Keratinocyte (primary cell): ENCODE results near the gene PID1. TPM values are rescaled to one million over a fixed set of nuclear protein-coding genes. Genes with fewer than 3 reads are reported as not detected.

Source experiments
- DNase-seq: peaks from one replicate; pipeline ENCODE4 v3.0.0-alpha.2; 2011; ENCODE audit warnings: low read depth, missing footprints, low spot score
- FAIRE-seq: peaks from 2 replicates; lab custom pipeline; 2011; peaks lifted over from hg19 to GRCh38; lab: Jason Lieb, UNC
- H2AFZ ChIP-seq: 2 replicates; pipeline ENCODE4 v1.6.0; 2012; ENCODE audit warnings: low read length, control low read depth, inconsistent platforms; ENCODE audit not compliant: control insufficient read depth
- H3K27ac ChIP-seq: 2 replicates; pipeline ENCODE4 v1.5.1; 2011; ENCODE audit warnings: low read length; ENCODE audit not compliant: control insufficient read depth, insufficient read depth
- H3K27me3 ChIP-seq: 3 replicates; pipeline ENCODE4 v1.6.0; 2011; ENCODE audit warnings: low read length; ENCODE audit not compliant: control insufficient read depth, insufficient read depth; ENCODE audit errors: extremely low read depth
- H3K36me3 ChIP-seq, 2 experiments: 2 replicates in 1 of 2; 3 replicates in 1 of 2; pipeline ENCODE4 v1.5.1; 2011; ENCODE audit warnings: low read length in 2 of 2, mild to moderate bottlenecking in 1 of 2; ENCODE audit not compliant: control insufficient read depth in 2 of 2, insufficient read depth in 2 of 2; ENCODE audit errors: extremely low read depth in 1 of 2
- H3K4me1 ChIP-seq: 3 replicates; pipeline ENCODE4 v1.5.1; 2011; ENCODE audit warnings: low read length; ENCODE audit not compliant: control insufficient read depth, insufficient read depth; ENCODE audit errors: extremely low read depth
- H3K4me2 ChIP-seq: 3 replicates; pipeline ENCODE4 v1.6.0; 2011; ENCODE audit warnings: low read depth, low read length; ENCODE audit not compliant: control insufficient read depth, insufficient read depth; ENCODE audit errors: extremely low read depth
- H3K4me3 ChIP-seq, 3 experiments: fragments of 200-600 bp in 1 of 3; sonication (generic) in 1 of 3; 2 replicates in 2 of 3; 3 replicates in 1 of 3; pipeline ENCODE4 v1.5.1; 2011 to 2016; ENCODE audit warnings: low read length in 3 of 3, mild to moderate bottlenecking in 3 of 3, control low read depth in 2 of 3, inconsistent platforms in 1 of 3, low read depth in 1 of 3, mixed read lengths in 1 of 3, mixed run types in 1 of 3, moderate library complexity in 1 of 3; ENCODE audit not compliant: control insufficient read depth in 2 of 3, insufficient read depth in 2 of 3; ENCODE audit errors: extremely low read depth in 1 of 3
- H3K79me2 ChIP-seq: 2 replicates; pipeline ENCODE4 v1.6.0; 2012; ENCODE audit warnings: low read length; ENCODE audit not compliant: control insufficient read depth, insufficient read depth
- H3K9ac ChIP-seq: 3 replicates; pipeline ENCODE4 v1.6.0; 2011; ENCODE audit warnings: low read length; ENCODE audit not compliant: control insufficient read depth, insufficient read depth; ENCODE audit errors: extremely low read depth
- H3K9me1 ChIP-seq: 3 replicates; pipeline ENCODE4 v1.6.0; 2011; ENCODE audit warnings: low read length; ENCODE audit not compliant: control insufficient read depth, insufficient read depth; ENCODE audit errors: extremely low read depth
- H3K9me3 ChIP-seq: 2 replicates; pipeline ENCODE4 v1.5.1; 2012; ENCODE audit warnings: low read depth, low read length; ENCODE audit not compliant: control insufficient read depth
- H4K20me1 ChIP-seq: 3 replicates; pipeline ENCODE4 v1.6.0; 2011; ENCODE audit warnings: low read length; ENCODE audit not compliant: control insufficient read depth, insufficient read depth; ENCODE audit errors: extremely low read depth
- EZH2 ChIP-seq: IDR thresholded peaks from one replicate; pipeline ENCODE4 v1.6.1; 2012; ENCODE audit warnings: inconsistent platforms, mild to moderate bottlenecking, low read length, moderate library complexity
- dilution Hi-C: fragments of 300-500 bp; cut with MboI; formaldehyde crosslinking; loops from one replicate; pipeline ENCODE4 v1.7.0; 2020; ENCODE audit warnings: low sequenced_read_pairs; ENCODE audit not compliant: extremely low pct_ligation_motif_present
- polyA plus RNA-seq, 5 experiments: library from polyadenylated mRNA; depleted of rRNA in 3 of 5; stranded (reverse) in 3 of 5; stranded (forward) in 1 of 5; unstranded in 1 of 5; fragments of >200 nt; gene quantifications; 1 replicate in 1 of 5; 2 replicates in 3 of 5; 3 replicates in 1 of 5; pipeline versions ENCODE4 v1.2.1 to v1.2.3, GENCODE V29; 2011 to 2012; ENCODE audit warnings: missing spikeins in 2 of 5, low read depth in 1 of 5, low replicate concordance in 1 of 5
- TF ChIP-seq, protein P1 (sequence below), 3 experiments: IDR thresholded peaks in 1 of 3; conservative IDR thresholded peaks in 1 of 3; optimal IDR thresholded peaks in 1 of 3; 2 replicates in 2 of 3; 3 replicates in 1 of 3; pipeline versions ENCODE3 to v1.5.1; 2011; ENCODE audit warnings: low read length in 3 of 3, mild to moderate bottlenecking in 3 of 3, moderate library complexity in 2 of 3, control low read depth in 1 of 3, inconsistent platforms in 1 of 3; ENCODE audit not compliant: insufficient read depth in 2 of 3; ENCODE audit errors: extremely low read depth in 1 of 3

PID1 gene
- polyA plus RNA-seq, 1 donor (not counting 4 experiments of a cell fraction or from before 2014, with no cell fraction given), result 5.4 TPM

DNA sequence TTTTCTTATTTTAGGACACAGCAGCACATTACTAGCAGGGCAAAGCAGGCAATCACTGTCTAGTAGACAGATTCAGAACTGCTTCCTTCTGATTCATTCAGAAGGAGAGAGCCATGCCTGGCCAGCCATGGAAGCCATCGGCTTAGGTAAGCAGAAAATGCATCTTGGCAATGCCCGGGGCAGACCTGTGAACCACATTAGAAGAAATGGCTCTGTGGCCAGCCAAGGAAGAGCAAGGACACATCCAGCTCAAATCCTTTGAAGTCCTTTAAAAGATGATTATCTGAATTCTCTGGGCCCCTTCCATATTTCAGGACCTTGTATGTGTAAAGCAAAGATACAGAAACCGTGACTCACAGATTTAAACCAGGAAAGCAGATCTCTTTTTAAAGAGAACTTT is 227.4 kb downstream of the PID1 start:
- H3K79me2 ChIP-seq, result no peaks in the 10 kb centered on the region
- H3K4me2 ChIP-seq, result no peak overlapping the region
- no peak for DNase-seq
- no peak for FAIRE-seq
- H3K4me3 ChIP-seq, result no peak overlapping the region
- no peak overlapping the region for H3K9ac ChIP-seq
- no peak overlapping the region for H2AFZ ChIP-seq
- H3K9me3 ChIP-seq, result no peaks in the 10 kb centered on the region
- dilution Hi-C loops, result no loop called here
- H4K20me1 ChIP-seq, result no peaks in the 10 kb centered on the region
- no peaks in the 10 kb centered on the region for H3K9me1 ChIP-seq
- H3K27ac ChIP-seq, result no peak overlapping the region
- TF ChIP-seq, protein P1, sequence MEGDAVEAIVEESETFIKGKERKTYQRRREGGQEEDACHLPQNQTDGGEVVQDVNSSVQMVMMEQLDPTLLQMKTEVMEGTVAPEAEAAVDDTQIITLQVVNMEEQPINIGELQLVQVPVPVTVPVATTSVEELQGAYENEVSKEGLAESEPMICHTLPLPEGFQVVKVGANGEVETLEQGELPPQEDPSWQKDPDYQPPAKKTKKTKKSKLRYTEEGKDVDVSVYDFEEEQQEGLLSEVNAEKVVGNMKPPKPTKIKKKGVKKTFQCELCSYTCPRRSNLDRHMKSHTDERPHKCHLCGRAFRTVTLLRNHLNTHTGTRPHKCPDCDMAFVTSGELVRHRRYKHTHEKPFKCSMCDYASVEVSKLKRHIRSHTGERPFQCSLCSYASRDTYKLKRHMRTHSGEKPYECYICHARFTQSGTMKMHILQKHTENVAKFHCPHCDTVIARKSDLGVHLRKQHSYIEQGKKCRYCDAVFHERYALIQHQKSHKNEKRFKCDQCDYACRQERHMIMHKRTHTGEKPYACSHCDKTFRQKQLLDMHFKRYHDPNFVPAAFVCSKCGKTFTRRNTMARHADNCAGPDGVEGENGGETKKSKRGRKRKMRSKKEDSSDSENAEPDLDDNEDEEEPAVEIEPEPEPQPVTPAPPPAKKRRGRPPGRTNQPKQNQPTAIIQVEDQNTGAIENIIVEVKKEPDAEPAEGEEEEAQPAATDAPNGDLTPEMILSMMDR (optimal IDR thresholded peaks at IDR 0.05 in 1 of 3, IDR thresholded peaks at IDR 0.05 in 1 of 3, conservative IDR thresholded peaks at IDR 0.05 in 1 of 3; ENCODE audit: extremely low read depth in 1 of 3, insufficient read depth in 2 of 3, low read length in 3 of 3), result no peak
- no peak for TF ChIP-seq EZH2
- no peaks in the 10 kb centered on the region for H3K27me3 ChIP-seq
- no peaks in the 10 kb centered on the region for H3K36me3 ChIP-seq
- no peaks in the 10 kb centered on the region for H3K4me1 ChIP-seq

DNA sequence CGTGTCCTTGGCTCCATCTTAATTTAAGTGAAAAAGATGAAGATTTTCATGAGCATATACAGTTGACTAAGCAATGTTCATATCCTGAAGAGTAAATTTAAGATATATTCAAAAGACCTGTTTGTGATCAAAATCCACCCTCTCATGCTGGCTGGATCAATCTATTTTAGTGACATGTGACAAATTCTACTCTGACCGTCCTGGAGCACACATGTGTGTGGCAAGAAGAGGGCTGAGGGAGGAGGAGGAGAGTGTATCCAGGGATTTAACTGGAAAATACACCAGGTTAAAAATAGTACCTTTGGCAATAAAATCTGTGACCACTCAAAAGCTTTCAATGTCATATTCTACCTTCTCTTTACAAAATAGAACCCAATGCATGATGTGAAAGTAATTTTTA is 228.7 kb downstream of the PID1 start:
- dilution Hi-C loops, result no loop called here

More for the DNA sequence above, 228.7 kb downstream of the PID1 start:
- DNase-seq (no peak), FAIRE-seq (no peak)
- H3K4me2 ChIP-seq, result no peak overlapping the region
- no peaks in the 10 kb centered on the region for H3K9me3 ChIP-seq
- no peak overlapping the region for H3K4me3 ChIP-seq
- H3K4me1 ChIP-seq, result no peaks in the 10 kb centered on the region
- no peaks in the 10 kb centered on the region for H3K9me1 ChIP-seq
- TF ChIP-seq EZH2, result no peak
- TF ChIP-seq, protein P1 (optimal IDR thresholded peaks at IDR 0.05 in 1 of 3, IDR thresholded peaks at IDR 0.05 in 1 of 3, conservative IDR thresholded peaks at IDR 0.05 in 1 of 3; ENCODE audit: extremely low read depth in 1 of 3, insufficient read depth in 2 of 3, low read length in 3 of 3), result no peak
- no peaks in the 10 kb centered on the region for H3K36me3 ChIP-seq
- no peaks in the 10 kb centered on the region for H4K20me1 ChIP-seq
- no peaks in the 10 kb centered on the region for H3K27me3 ChIP-seq
- H3K79me2 ChIP-seq, result no peaks in the 10 kb centered on the region
- no peak overlapping the region for H2AFZ ChIP-seq
- no peak overlapping the region for H3K9ac ChIP-seq
- H3K27ac ChIP-seq, result no peak overlapping the region
